ENCODE data around the gene LRRC40.

Gene LRRC40

DNA sequence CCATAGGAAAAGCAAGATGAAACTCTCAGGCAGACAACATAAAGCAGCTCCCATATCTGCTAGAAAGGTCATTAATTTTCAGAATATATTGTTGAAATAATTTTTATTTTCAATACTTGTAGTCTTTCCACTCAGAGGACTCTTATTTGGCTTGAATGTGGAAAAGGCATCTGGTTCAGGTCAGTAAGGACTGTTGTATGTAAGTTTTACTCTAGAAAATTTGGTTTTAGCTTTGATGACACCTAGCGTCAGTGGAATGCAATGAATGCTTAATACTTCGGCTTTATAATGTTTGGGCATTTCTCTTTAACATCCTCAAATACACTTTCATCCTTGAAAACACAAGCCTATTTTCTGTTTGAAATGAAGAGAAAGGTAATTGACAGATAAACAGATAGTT, 63.3 kb downstream of the LRRC40 start:
- H3K9me3 ChIP-seq (ENCODE audit: control insufficient read depth in 1 of 2, low read length in 2 of 2) = no peaks in the 10 kb centered on the region
- H3K9ac ChIP-seq (ENCODE audit: low read depth in 1 of 2, low read length in 2 of 2) = no peak overlapping the region
- no peak overlapping the region for H3K27ac ChIP-seq (ENCODE audit: low read depth, low read length)
- no peaks in the 10 kb centered on the region for H3K27me3 ChIP-seq (ENCODE audit: control insufficient read depth in 1 of 2, insufficient read depth in 2 of 2, low read length in 2 of 2)
- peaks cover 0 to 6% of the 10 kb centered on the region in 2 donors for H3K36me3 ChIP-seq (ENCODE audit: control insufficient read depth in 1 of 2, insufficient read depth in 2 of 2, low read length in 2 of 2)
- no peaks in the 10 kb centered on the region for H3K4me1 ChIP-seq (ENCODE audit: control insufficient read depth in 1 of 2, insufficient read depth in 2 of 2, low read length in 2 of 2)
- H3K4me3 ChIP-seq (ENCODE audit: low read depth in 1 of 2, low read length in 2 of 2) = no peak overlapping the region

DNA sequence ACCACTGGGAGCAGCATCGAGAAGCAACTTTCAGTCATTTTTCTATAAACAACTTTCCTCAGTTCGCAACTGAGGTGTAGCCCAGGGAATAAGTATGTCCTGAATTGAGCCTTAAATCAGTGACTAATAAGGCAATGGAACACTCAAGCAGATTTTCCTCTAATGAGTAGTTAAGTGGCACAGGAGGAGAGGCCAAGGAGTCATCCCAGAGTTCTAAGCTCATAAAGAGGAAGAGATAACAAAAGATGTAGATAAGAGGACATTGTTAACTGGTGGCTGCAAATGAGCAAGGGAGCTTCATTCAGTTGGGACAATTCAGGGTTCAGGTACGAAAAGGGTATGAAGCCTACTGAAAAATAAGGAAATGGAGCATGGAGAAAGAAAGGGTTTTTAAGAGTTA, 64.5 kb downstream of the LRRC40 start:
- no peak overlapping the region for H3K27ac ChIP-seq (ENCODE audit: low read depth, low read length)

DNA sequence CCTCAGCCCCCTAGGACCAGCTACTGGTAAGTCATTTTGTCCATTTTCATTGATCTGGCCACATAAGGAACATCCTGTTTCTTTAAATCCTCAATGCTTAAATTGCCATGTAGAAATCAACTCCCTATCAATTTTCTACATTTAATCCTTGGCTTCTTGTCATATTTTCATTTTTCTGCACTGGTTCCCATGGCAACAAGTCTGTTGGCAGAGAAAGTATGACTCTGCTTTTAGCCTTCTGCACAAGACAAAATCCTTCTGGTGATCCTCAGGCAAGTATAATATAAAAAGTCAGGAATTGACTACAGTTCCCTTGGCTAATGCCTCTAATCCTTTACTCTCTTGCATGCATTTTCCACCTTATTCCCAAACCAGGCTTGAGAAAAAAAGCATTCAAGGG, 65.0 kb downstream of the LRRC40 start:
- H3K27ac ChIP-seq (ENCODE audit: low read depth, low read length) = no peak overlapping the region
- H3K36me3 ChIP-seq (ENCODE audit: control insufficient read depth in 1 of 2, insufficient read depth in 2 of 2, low read length in 2 of 2) = peaks cover 0 to 4% of the 10 kb centered on the region in 2 donors
- H3K27me3 ChIP-seq (ENCODE audit: control insufficient read depth in 1 of 2, insufficient read depth in 2 of 2, low read length in 2 of 2) = no peaks in the 10 kb centered on the region
- no peak overlapping the region for H3K9ac ChIP-seq (ENCODE audit: low read depth in 1 of 2, low read length in 2 of 2)
- H3K4me3 ChIP-seq (ENCODE audit: low read depth in 1 of 2, low read length in 2 of 2) = no peak overlapping the region
- H3K9me3 ChIP-seq (ENCODE audit: control insufficient read depth in 1 of 2, low read length in 2 of 2) = no peaks in the 10 kb centered on the region
- no peaks in the 10 kb centered on the region for H3K4me1 ChIP-seq (ENCODE audit: control insufficient read depth in 1 of 2, insufficient read depth in 2 of 2, low read length in 2 of 2)

More for the DNA sequence above, 64.5 kb downstream of the LRRC40 start:
- H3K27me3 ChIP-seq (ENCODE audit: control insufficient read depth in 1 of 2, insufficient read depth in 2 of 2, low read length in 2 of 2) = no peaks in the 10 kb centered on the region
- no peaks in the 10 kb centered on the region for H3K9me3 ChIP-seq (ENCODE audit: control insufficient read depth in 1 of 2, low read length in 2 of 2)
- peaks cover 0 to 4% of the 10 kb centered on the region in 2 donors for H3K36me3 ChIP-seq (ENCODE audit: control insufficient read depth in 1 of 2, insufficient read depth in 2 of 2, low read length in 2 of 2)
- H3K4me3 ChIP-seq (ENCODE audit: low read depth in 1 of 2, low read length in 2 of 2) = no peak overlapping the region
- H3K9ac ChIP-seq (ENCODE audit: low read depth in 1 of 2, low read length in 2 of 2) = no peak overlapping the region
- no peaks in the 10 kb centered on the region for H3K4me1 ChIP-seq (ENCODE audit: control insufficient read depth in 1 of 2, insufficient read depth in 2 of 2, low read length in 2 of 2)

DNA sequence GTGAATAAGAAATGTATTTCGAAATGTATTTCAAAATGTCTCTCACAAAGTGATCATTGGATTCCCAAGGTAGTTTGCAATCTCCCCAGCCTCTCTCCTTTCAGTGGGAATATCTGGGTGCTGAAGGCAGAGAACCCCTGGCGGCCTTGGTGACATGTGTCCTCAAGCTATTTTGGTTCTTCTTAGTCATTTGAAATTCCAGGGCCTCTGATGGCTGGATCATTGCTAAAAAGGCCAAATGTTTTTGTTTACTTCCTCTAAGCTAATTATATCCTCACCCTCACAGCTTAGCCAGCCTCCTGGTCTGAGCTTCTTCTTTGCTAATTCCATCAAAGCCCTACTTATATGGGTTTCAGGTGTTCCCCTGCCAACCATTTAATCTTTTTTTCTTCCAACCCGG, 71.2 kb downstream of the LRRC40 start:
- H3K4me1 ChIP-seq (ENCODE audit: control insufficient read depth in 1 of 2, insufficient read depth in 2 of 2, low read length in 2 of 2) = no peaks in the 10 kb centered on the region
- H3K36me3 ChIP-seq (ENCODE audit: control insufficient read depth in 1 of 2, insufficient read depth in 2 of 2, low read length in 2 of 2) = no peaks in the 10 kb centered on the region
- H3K27ac ChIP-seq (ENCODE audit: low read depth, low read length) = no peak overlapping the region
- no peak overlapping the region for H3K4me3 ChIP-seq (ENCODE audit: low read depth in 1 of 2, low read length in 2 of 2)
- no peaks in the 10 kb centered on the region for H3K9me3 ChIP-seq (ENCODE audit: control insufficient read depth in 1 of 2, low read length in 2 of 2)
- no peak overlapping the region for H3K9ac ChIP-seq (ENCODE audit: low read depth in 1 of 2, low read length in 2 of 2)
- H3K27me3 ChIP-seq (ENCODE audit: control insufficient read depth in 1 of 2, insufficient read depth in 2 of 2, low read length in 2 of 2) = no peaks in the 10 kb centered on the region

DNA sequence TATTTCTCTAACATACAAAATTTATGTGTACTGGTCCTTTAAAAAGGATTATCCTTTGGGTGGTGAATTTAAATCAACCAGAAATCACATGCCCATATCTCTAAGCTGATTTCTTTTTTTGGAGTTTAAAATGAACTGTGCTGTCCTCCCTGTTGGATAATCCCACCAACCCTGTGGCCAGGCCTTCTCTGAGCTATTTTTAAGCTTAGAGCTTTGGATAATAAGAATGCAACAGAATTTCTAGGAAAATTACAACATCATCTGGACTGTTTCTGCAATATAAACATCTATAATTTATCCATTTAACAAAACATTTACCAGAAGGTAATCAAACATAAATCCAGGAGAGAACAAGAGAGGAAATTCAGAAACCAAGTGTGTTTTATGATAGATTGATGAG, 88.3 kb downstream of the LRRC40 start:
- Histone ChIP-seq H3K9me3 (ENCODE audit: control insufficient read depth in 1 of 2, low read length in 2 of 2) (no peaks in the 10 kb centered on the region), H3K9ac (ENCODE audit: low read depth in 1 of 2, low read length in 2 of 2) (no peak overlapping the region), H3K4me3 (ENCODE audit: low read depth in 1 of 2, low read length in 2 of 2) (no peak overlapping the region), H3K4me1 (ENCODE audit: control insufficient read depth in 1 of 2, insufficient read depth in 2 of 2, low read length in 2 of 2) (no peaks in the 10 kb centered on the region), H3K27me3 (ENCODE audit: control insufficient read depth in 1 of 2, insufficient read depth in 2 of 2, low read length in 2 of 2) (no peaks in the 10 kb centered on the region), H3K36me3 (ENCODE audit: control insufficient read depth in 1 of 2, insufficient read depth in 2 of 2, low read length in 2 of 2) (no peaks in the 10 kb centered on the region), H3K27ac (ENCODE audit: low read depth, low read length) (no peak overlapping the region)

DNA sequence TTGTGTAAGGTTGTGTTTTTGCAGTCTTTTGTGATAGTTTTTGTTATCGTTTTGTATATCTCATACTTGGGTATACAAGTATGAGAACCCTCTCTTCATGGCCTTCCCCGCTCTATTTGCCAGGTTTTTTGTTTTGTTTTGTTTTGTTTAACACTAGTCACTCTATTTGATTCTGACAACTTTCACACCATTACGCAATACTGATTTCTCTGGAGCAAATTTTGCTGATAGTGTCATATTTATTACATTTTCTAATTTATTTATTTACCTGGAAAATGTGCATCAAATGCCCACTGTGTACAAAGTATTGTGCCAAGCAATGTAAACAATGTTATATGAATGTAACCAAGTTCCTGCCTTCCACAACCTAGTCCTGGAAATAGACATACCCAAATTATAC, 90.1 kb downstream of the LRRC40 start:
- Histone ChIP-seq H3K27ac (ENCODE audit: low read depth, low read length) (no peak overlapping the region), H3K9ac (ENCODE audit: low read depth in 1 of 2, low read length in 2 of 2) (no peak overlapping the region), H3K36me3 (ENCODE audit: control insufficient read depth in 1 of 2, insufficient read depth in 2 of 2, low read length in 2 of 2) (no peaks in the 10 kb centered on the region), H3K4me3 (ENCODE audit: low read depth in 1 of 2, low read length in 2 of 2) (no peak overlapping the region), H3K27me3 (ENCODE audit: control insufficient read depth in 1 of 2, insufficient read depth in 2 of 2, low read length in 2 of 2) (no peaks in the 10 kb centered on the region), H3K9me3 (ENCODE audit: control insufficient read depth in 1 of 2, low read length in 2 of 2) (no peaks in the 10 kb centered on the region), H3K4me1 (ENCODE audit: control insufficient read depth in 1 of 2, insufficient read depth in 2 of 2, low read length in 2 of 2) (no peaks in the 10 kb centered on the region)

DNA sequence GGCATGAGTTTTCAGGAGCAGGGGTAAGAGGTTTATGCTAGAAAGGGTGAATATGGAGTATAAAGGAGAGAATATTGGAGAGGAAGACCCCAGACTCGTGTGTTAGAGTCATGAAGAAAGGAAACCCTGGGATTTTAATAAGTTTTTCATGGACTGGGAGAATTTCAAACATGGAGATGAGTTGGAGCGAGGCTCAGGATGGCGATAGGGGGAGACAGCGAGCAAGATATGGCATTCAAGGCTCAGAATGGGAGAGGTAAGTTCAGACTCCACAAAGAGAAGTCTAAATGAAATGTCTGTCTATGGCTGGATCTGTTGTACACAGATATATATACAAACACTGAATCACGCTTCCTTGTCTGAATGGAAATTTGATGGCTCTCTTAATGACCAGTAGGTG, 92.5 kb downstream of the LRRC40 start:
- Histone ChIP-seq H3K27ac (ENCODE audit: low read depth, low read length) (no peak overlapping the region), H3K4me1 (ENCODE audit: control insufficient read depth in 1 of 2, insufficient read depth in 2 of 2, low read length in 2 of 2) (no peaks in the 10 kb centered on the region), H3K36me3 (ENCODE audit: control insufficient read depth in 1 of 2, insufficient read depth in 2 of 2, low read length in 2 of 2) (no peaks in the 10 kb centered on the region), H3K9ac (ENCODE audit: low read depth in 1 of 2, low read length in 2 of 2) (no peak overlapping the region), H3K27me3 (ENCODE audit: control insufficient read depth in 1 of 2, insufficient read depth in 2 of 2, low read length in 2 of 2) (no peaks in the 10 kb centered on the region), H3K9me3 (ENCODE audit: control insufficient read depth in 1 of 2, low read length in 2 of 2) (no peaks in the 10 kb centered on the region), H3K4me3 (ENCODE audit: low read depth in 1 of 2, low read length in 2 of 2) (no peak overlapping the region)

DNA sequence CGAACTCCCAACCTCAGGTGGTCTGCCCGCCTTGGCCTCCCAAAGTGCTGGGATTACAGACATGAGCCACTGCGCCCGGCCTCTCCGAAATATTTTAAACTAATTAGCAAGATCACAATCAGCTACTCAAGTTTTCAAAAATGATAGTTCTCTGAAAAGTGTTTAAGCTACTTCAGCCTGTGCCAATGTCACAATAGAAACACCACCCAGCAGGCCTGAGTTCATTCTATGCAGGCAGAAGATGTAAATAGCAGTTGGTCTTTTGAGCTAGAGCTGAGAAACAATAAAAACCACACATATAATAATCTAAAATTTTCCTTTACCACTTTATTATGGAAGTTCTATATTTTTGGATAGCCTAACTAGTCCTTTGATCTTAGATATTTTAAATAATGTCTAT, 96.1 kb downstream of the LRRC40 start:
- no peaks in the 10 kb centered on the region for H3K4me1 ChIP-seq (ENCODE audit: control insufficient read depth in 1 of 2, insufficient read depth in 2 of 2, low read length in 2 of 2)
- H3K27me3 ChIP-seq (ENCODE audit: control insufficient read depth in 1 of 2, insufficient read depth in 2 of 2, low read length in 2 of 2) = no peaks in the 10 kb centered on the region
- H3K9me3 ChIP-seq (ENCODE audit: control insufficient read depth in 1 of 2, low read length in 2 of 2) = no peaks in the 10 kb centered on the region
- H3K27ac ChIP-seq (ENCODE audit: low read depth, low read length) = no peak overlapping the region
- no peaks in the 10 kb centered on the region for H3K36me3 ChIP-seq (ENCODE audit: control insufficient read depth in 1 of 2, insufficient read depth in 2 of 2, low read length in 2 of 2)
- H3K9ac ChIP-seq (ENCODE audit: low read depth in 1 of 2, low read length in 2 of 2) = no peak overlapping the region
- H3K4me3 ChIP-seq (ENCODE audit: low read depth in 1 of 2, low read length in 2 of 2) = no peak overlapping the region

DNA sequence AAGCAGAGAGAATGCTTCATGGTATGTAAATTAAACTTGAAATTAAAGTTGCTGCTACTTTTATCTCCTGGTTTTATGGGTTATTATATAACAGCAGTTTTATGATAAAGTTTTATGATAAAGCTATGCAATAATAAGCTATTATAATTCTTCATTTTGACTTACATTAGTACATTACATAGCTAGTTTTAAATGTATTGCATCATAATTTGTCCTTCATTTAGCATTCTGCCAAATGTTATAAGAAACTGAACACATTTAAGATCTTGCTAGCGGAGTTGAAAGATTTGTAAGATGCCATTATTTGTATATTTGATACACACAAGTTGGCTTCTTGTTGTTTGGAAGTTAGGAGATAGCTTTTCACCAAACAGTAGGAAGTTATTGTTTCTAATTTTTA, 101.6 kb downstream of the LRRC40 start:
- Histone ChIP-seq H3K4me1 (ENCODE audit: control insufficient read depth in 1 of 2, insufficient read depth in 2 of 2, low read length in 2 of 2) (no peaks in the 10 kb centered on the region), H3K4me3 (ENCODE audit: low read depth in 1 of 2, low read length in 2 of 2) (no peak overlapping the region), H3K27me3 (ENCODE audit: control insufficient read depth in 1 of 2, insufficient read depth in 2 of 2, low read length in 2 of 2) (no peaks in the 10 kb centered on the region), H3K9me3 (ENCODE audit: control insufficient read depth in 1 of 2, low read length in 2 of 2) (no peaks in the 10 kb centered on the region), H3K9ac (ENCODE audit: low read depth in 1 of 2, low read length in 2 of 2) (no peak overlapping the region), H3K27ac (ENCODE audit: low read depth, low read length) (no peak overlapping the region), H3K36me3 (ENCODE audit: control insufficient read depth in 1 of 2, insufficient read depth in 2 of 2, low read length in 2 of 2) (no peaks in the 10 kb centered on the region)

DNA sequence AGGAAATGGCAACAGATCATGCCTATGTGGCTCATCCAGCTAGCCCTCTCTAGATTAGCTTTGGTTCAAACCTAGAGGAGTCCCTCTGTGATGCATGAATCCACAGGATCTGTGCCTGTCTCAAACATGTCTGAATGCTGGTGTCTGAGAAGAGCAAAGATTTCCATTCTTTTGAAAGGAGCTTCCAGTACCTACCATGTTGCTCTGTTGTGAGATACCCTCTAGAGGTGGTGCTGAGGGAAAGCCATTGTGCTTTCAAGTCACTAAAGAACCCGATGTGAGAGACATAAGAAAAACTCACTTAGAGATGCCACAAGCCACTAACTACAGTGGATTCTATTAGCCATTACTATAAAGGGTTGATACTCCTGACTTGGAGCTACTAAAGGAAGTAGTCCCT, 103.6 kb downstream of the LRRC40 start:
- H3K27ac ChIP-seq (ENCODE audit: low read depth, low read length) = no peak overlapping the region
- no peak overlapping the region for H3K4me3 ChIP-seq (ENCODE audit: low read depth in 1 of 2, low read length in 2 of 2)
- H3K9ac ChIP-seq (ENCODE audit: low read depth in 1 of 2, low read length in 2 of 2) = no peak overlapping the region
- no peaks in the 10 kb centered on the region for H3K4me1 ChIP-seq (ENCODE audit: control insufficient read depth in 1 of 2, insufficient read depth in 2 of 2, low read length in 2 of 2)
- H3K9me3 ChIP-seq (ENCODE audit: control insufficient read depth in 1 of 2, low read length in 2 of 2) = no peaks in the 10 kb centered on the region
- no peaks in the 10 kb centered on the region for H3K27me3 ChIP-seq (ENCODE audit: control insufficient read depth in 1 of 2, insufficient read depth in 2 of 2, low read length in 2 of 2)
- no peaks in the 10 kb centered on the region for H3K36me3 ChIP-seq (ENCODE audit: control insufficient read depth in 1 of 2, insufficient read depth in 2 of 2, low read length in 2 of 2)

DNA sequence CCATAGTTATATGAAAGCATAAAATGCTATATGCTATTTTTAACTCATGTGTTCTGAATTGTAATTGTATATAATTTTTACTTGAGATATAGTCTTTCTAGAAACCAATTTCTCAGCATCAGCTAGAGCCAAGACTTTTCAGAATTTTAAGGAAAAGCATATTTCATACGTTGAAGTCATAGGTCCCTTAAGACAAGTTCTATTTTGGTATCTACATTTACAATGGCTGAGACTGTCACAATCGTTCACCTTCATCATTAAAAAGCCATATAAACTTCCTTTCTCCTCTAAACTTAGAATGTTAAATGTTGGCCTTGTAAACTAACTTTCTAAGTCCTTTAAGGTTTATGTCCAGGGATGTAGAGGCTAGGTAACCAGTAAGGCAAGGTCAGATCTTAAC, 104.1 kb downstream of the LRRC40 start:
- no peaks in the 10 kb centered on the region for H3K9me3 ChIP-seq (ENCODE audit: control insufficient read depth in 1 of 2, low read length in 2 of 2)
- no peaks in the 10 kb centered on the region for H3K36me3 ChIP-seq (ENCODE audit: control insufficient read depth in 1 of 2, insufficient read depth in 2 of 2, low read length in 2 of 2)
- H3K4me3 ChIP-seq (ENCODE audit: low read depth in 1 of 2, low read length in 2 of 2) = no peak overlapping the region
- H3K4me1 ChIP-seq (ENCODE audit: control insufficient read depth in 1 of 2, insufficient read depth in 2 of 2, low read length in 2 of 2) = no peaks in the 10 kb centered on the region
- H3K9ac ChIP-seq (ENCODE audit: low read depth in 1 of 2, low read length in 2 of 2) = no peak overlapping the region
- H3K27ac ChIP-seq (ENCODE audit: low read depth, low read length) = no peak overlapping the region
- no peaks in the 10 kb centered on the region for H3K27me3 ChIP-seq (ENCODE audit: control insufficient read depth in 1 of 2, insufficient read depth in 2 of 2, low read length in 2 of 2)
